Inferior parietal cortex (tissue), 1 donor: ENCODE results near the gene CXCL16.
A peak's percentile ranks its signal among the peaks of the same experiment; 100 is the strongest.

Experiments used
- DNase-seq: peaks from one replicate; pipeline ENCODE4 v3.0.0-alpha.2; 2016; ENCODE audit errors: extremely low spot score

CXCL16 gene

DNA sequence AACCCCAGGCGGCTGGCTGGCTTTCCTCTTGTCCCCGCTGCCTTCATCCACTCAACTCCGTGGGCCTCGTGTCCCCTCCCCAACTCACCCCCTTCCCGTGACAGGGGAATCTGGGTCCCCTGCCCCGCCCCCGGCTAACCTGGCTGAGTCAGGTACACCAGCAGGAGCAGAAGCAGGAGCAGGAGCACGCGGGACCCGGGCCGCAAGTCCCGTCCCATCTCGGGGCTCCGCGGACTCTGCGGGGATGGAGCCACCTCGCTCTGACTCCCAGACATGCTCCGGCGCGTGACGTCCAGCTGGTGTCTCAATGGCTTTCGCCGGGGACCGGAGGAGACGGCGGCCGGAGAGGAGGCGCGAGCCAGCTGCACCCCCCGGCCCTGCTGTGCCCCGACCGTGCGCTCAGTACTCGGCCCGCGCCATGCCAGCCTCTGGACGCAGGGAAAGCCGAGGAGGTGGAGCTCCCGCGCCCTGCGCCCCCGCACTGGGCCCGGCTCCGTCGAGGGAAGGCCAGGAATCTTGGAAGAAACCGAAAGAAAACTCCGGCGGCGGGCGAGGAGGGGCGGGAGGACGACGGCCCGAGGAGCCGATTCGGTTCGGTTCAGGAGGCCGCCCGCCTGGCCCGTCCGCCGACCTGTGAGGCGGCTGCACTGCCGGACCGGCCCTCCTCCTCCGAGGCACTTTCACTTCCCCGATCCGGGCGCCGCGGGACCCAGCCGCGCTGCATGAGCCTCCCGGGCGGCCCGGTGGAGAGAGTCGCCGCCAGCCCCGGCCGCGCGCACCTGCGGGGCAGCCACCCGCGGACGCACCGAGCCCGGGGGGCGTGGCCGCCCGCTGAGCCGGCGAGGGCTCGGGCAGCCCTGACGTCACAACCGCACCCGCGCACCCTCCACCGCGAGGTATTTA lies at the start of gene CXCL16, which contains the start of gene ZMYND15:
Gene CXCL16, minus strand, starts transcription at position 807 of the 903 bp plus-strand sequence. Its CDS starts 589 bp downstream, at position 218.
Gene ZMYND15, plus strand, starts transcription at position 712 of the 903 bp plus-strand sequence. CDS start 716 bp downstream, outside the sequence.
- no peak for DNase-seq

GRCh38 chr17:4788807-4789700 lies 49.3 kb upstream of the CXCL16 start, which contains the start of gene GLTPD2:
TSS of gene GLTPD2 (plus strand) at chr17:4788964. CDS start at chr17:4789012, 48 bp downstream.
- DNase-seq: no peak

- no peak for DNase-seq
Observed at GRCh38 chr17:4788159-4788806, 48.6 kb upstream of the CXCL16 start.

GRCh38 chr17:4786516-4786915 lies 46.8 kb upstream of the CXCL16 start:
- peak; percentile 27 for DNase-seq

DNA sequence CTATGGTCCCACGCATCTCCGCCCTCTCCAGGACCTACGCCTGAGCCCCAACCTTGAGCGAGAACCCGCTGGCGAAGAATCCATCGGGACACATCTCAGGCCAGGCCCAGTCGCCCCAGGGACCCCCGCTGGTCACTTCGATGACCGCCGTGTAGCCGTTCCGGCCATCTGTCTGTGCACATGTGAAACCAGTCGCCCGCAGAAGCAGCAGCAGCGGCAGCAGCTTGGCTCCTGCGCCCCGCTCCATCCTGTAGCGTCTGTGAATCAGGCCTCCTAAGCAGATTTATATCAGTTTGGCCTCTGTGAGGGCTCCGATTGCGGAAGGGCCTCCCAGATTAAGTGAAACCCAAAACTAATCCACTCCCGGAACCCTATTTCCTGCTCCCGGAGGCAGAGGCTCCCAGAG lies 46.4 kb upstream of the CXCL16 start, which contains the start of gene VMO1:
Gene VMO1, minus strand, starts transcription at position 259 of the 406 bp plus-strand sequence. Its CDS starts 12 bp downstream, at position 247.
- DNase-seq: peak; percentile 22

- DNase-seq: no peak
Observed at GRCh38 chr17:4785311-4786105, 45.8 kb upstream of the CXCL16 start.

GRCh38 chr17:4782652-4783051 lies 42.9 kb upstream of the CXCL16 start:
- DNase-seq: no peak

- no peak for DNase-seq
Observed at GRCh38 chr17:4780325-4780955, 40.7 kb upstream of the CXCL16 start.

DNA sequence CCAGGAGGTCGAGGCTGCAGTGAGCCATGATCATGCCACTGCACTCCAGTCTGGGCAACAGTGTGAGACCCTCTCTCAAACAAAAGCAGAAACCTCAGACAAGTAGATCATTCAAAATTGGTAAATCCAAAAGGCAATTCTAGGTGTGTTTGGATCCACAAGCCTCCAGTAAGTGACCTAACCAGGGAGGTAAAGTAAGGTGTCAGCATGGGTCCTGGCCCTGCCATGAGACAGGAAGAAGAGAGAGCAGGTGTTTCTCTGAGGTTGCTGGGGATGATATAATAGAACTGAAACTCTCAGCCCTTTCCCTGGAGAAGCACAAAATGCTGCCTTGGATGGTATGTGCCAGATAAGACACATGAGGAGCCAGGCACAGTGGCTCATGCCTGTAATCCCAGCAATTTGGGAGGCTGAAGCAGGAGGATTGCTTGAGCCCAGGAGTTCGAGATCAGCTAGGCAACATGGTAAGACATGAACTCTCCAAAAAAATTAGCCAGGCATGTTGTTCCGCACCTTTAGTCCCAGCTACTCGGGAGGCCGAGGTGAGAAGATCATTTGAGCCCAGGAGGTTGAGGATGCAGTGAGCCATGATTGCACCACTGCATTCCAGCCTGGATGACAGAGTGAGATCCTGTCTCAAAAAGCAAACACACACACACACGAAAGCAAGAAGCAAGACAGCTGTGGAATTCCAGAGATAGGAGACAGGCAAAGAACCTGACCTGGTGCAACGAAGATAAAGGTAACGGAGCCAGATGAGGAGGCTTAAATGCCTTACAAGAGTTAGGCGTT lies 38.4 kb upstream of the CXCL16 start:
- DNase-seq: no peak

- no peak for DNase-seq
Observed at GRCh38 chr17:4772235-4772613, 32.5 kb upstream of the CXCL16 start.

GRCh38 chr17:4771519-4772234 lies 31.9 kb upstream of the CXCL16 start, which contains the start of gene TM4SF5:
TSS of gene TM4SF5 (plus strand) at chr17:4771886. CDS start at chr17:4771923, 37 bp downstream.
- DNase-seq: no peak

- DNase-seq: no peak
Observed at GRCh38 chr17:4769628-4770027, 29.9 kb upstream of the CXCL16 start.

- no peak for DNase-seq
Observed at GRCh38 chr17:4768298-4768697, 28.6 kb upstream of the CXCL16 start.

DNA sequence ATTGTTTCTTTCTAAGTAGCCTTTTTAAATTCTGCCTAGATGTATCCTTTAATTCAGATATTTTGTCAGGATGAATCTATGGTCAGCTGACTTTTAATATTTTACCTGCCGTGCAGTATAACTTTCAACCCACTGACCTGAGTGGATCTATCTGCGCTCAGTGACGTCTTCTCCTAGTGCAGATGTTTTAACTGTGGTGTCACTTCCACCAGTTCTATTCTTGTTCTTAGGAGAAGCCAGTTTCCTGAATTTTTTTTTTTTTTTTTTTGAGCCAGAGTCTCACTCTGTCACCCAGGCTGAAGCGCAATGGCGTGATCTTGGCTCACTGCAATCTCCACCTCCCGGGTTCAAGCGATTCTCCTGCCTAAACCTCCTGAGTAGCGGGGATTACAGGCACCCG lies 27.0 kb upstream of the CXCL16 start:
- DNase-seq: no peak

- no peak for DNase-seq
Observed at GRCh38 chr17:4766201-4766600, 26.5 kb upstream of the CXCL16 start.

GRCh38 chr17:4764595-4764994 lies 24.9 kb upstream of the CXCL16 start:
- DNase-seq: no peak

GRCh38 chr17:4759776-4760236 lies 20.1 kb upstream of the CXCL16 start:
- DNase-seq: no peak

- no peak for DNase-seq
Observed at GRCh38 chr17:4753392-4753791, 13.7 kb upstream of the CXCL16 start.

DNA sequence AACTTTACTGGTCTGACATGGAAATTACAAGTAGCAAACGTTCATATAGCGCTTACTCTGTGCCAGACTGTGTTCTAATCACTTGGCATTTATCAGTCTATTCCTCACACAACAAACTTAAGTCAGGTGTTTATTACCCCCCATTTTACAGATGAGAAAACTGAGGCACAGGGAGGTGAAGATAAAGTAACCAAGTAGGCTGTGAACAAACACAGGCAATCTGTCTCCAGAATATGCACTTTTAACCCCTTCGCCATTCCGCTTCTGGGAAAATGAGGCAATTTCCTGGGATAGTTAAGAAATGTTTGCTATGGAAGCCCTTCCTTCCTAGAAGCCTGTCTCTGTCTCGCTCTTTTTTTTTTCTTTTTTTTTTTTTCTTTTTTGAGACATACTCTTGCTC lies 12.2 kb upstream of the CXCL16 start:
- no peak for DNase-seq
